ENCODE data around the gene KCNJ15. TPM values are rescaled to one million over a fixed set of nuclear protein-coding genes. Genes with fewer than 3 reads are reported as not detected.

Gene KCNJ15
- total and polyA plus RNA-seq, 2 donors (not counting 1 experiment from before 2014, with no cell fraction given), result 0.44 to 0.83 TPM

GRCh38 chr21:38325216-38325615 lies 68.4 kb downstream of the KCNJ15 start:
- H3K4me2 ChIP-seq (ENCODE audit: extremely low read depth, insufficient read depth, low read length), result no peak overlapping the region
- H3K4me1 ChIP-seq (ENCODE audit: control insufficient read depth, extremely low read depth, insufficient read depth, low read length), result peaks cover 3% of the 10 kb centered on the region
- no peaks in the 10 kb centered on the region for H3K9me3 ChIP-seq (ENCODE audit: control insufficient read depth, insufficient read depth, low read depth, low read length)
- no peaks in the 10 kb centered on the region for H3K27me3 ChIP-seq (ENCODE audit: control insufficient read depth, insufficient read depth, low read length)
- H3K4me3 ChIP-seq (replicated peaks in 1 of 4; ENCODE audit: control extremely low read depth in 1 of 4, insufficient read depth in 1 of 4, low read depth in 3 of 4, low read length in 4 of 4), result no peak overlapping the region
- H2AFZ ChIP-seq (ENCODE audit: low read length), result no peak overlapping the region
- H3K36me3 ChIP-seq (ENCODE audit: control insufficient read depth, insufficient read depth, low read length), result no peaks in the 10 kb centered on the region
- no peaks in the 10 kb centered on the region for H4K20me1 ChIP-seq (ENCODE audit: control insufficient read depth, extremely low read depth, insufficient read depth, low read length)
- TF ChIP-seq EZH2 (IDR thresholded peaks at IDR 0.05; ENCODE audit: low read length, missing control alignments) (no peak), CTCF (conservative IDR thresholded peaks at IDR 0.05 in 1 of 2, IDR thresholded peaks at IDR 0.05 in 1 of 2; ENCODE audit: low read depth in 1 of 2, low read length in 2 of 2) (no peak)
- no peak overlapping the region for H3K9ac ChIP-seq (ENCODE audit: insufficient read depth, low read length)
- H3K79me2 ChIP-seq (ENCODE audit: control insufficient read depth, insufficient read depth, low read length), result no peaks in the 10 kb centered on the region
- H3K27ac ChIP-seq (ENCODE audit: insufficient read depth, low read length), result no peak overlapping the region
- DNase-seq (ENCODE audit: low read depth in 2 of 2), result no peak

- Histone ChIP-seq H3K36me3 (ENCODE audit: control insufficient read depth, insufficient read depth, low read length) (no peaks in the 10 kb centered on the region), H4K20me1 (ENCODE audit: control insufficient read depth, extremely low read depth, insufficient read depth, low read length) (no peaks in the 10 kb centered on the region), H2AFZ (ENCODE audit: low read length) (no peak overlapping the region), H3K4me2 (ENCODE audit: extremely low read depth, insufficient read depth, low read length) (no peak overlapping the region), H3K9me3 (ENCODE audit: control insufficient read depth, insufficient read depth, low read depth, low read length) (no peaks in the 10 kb centered on the region), H3K4me3 (replicated peaks in 1 of 4; ENCODE audit: control extremely low read depth in 1 of 4, insufficient read depth in 1 of 4, low read depth in 3 of 4, low read length in 4 of 4) (no peak overlapping the region), H3K79me2 (ENCODE audit: control insufficient read depth, insufficient read depth, low read length) (no peaks in the 10 kb centered on the region), H3K4me1 (ENCODE audit: control insufficient read depth, extremely low read depth, insufficient read depth, low read length) (peaks cover 3% of the 10 kb centered on the region), H3K27me3 (ENCODE audit: control insufficient read depth, insufficient read depth, low read length) (no peaks in the 10 kb centered on the region), H3K27ac (ENCODE audit: insufficient read depth, low read length) (no peak overlapping the region), H3K9ac (ENCODE audit: insufficient read depth, low read length) (no peak overlapping the region)
- TF ChIP-seq CTCF (conservative IDR thresholded peaks at IDR 0.05 in 1 of 2, IDR thresholded peaks at IDR 0.05 in 1 of 2; ENCODE audit: low read depth in 1 of 2, low read length in 2 of 2) (no peak), EZH2 (IDR thresholded peaks at IDR 0.05; ENCODE audit: low read length, missing control alignments) (no peak)
- DNase-seq (ENCODE audit: low read depth in 2 of 2), result no peak
These were observed 69.1 kb downstream of the KCNJ15 start for GRCh38 chr21:38325731-38326420.

GRCh38 chr21:38326429-38326828 lies 69.6 kb downstream of the KCNJ15 start:
- H3K9me3 ChIP-seq (ENCODE audit: control insufficient read depth, insufficient read depth, low read depth, low read length), result no peaks in the 10 kb centered on the region
- TF ChIP-seq EZH2 (IDR thresholded peaks at IDR 0.05; ENCODE audit: low read length, missing control alignments) (no peak), CTCF (conservative IDR thresholded peaks at IDR 0.05 in 1 of 2, IDR thresholded peaks at IDR 0.05 in 1 of 2; ENCODE audit: low read depth in 1 of 2, low read length in 2 of 2) (no peak)
- no peak for DNase-seq (ENCODE audit: low read depth in 2 of 2)
- no peaks in the 10 kb centered on the region for H3K36me3 ChIP-seq (ENCODE audit: control insufficient read depth, insufficient read depth, low read length)
- H3K79me2 ChIP-seq (ENCODE audit: control insufficient read depth, insufficient read depth, low read length), result no peaks in the 10 kb centered on the region
- no peak overlapping the region for H3K27ac ChIP-seq (ENCODE audit: insufficient read depth, low read length)
- H3K4me3 ChIP-seq (replicated peaks in 1 of 4; ENCODE audit: control extremely low read depth in 1 of 4, insufficient read depth in 1 of 4, low read depth in 3 of 4, low read length in 4 of 4), result no peak overlapping the region
- H4K20me1 ChIP-seq (ENCODE audit: control insufficient read depth, extremely low read depth, insufficient read depth, low read length), result no peaks in the 10 kb centered on the region
- H2AFZ ChIP-seq (ENCODE audit: low read length), result no peak overlapping the region
- H3K9ac ChIP-seq (ENCODE audit: insufficient read depth, low read length), result no peak overlapping the region
- H3K4me2 ChIP-seq (ENCODE audit: extremely low read depth, insufficient read depth, low read length), result no peak overlapping the region
- H3K4me1 ChIP-seq (ENCODE audit: control insufficient read depth, extremely low read depth, insufficient read depth, low read length), result peaks cover 3% of the 10 kb centered on the region
- no peaks in the 10 kb centered on the region for H3K27me3 ChIP-seq (ENCODE audit: control insufficient read depth, insufficient read depth, low read length)
